K562 (cell line): ENCODE results near the gene CSNK1A1. TPM values are rescaled to one million over a fixed set of nuclear protein-coding genes. Genes with fewer than 3 reads are reported as not detected.
A peak's percentile ranks its signal among the peaks of the same experiment; 100 is the strongest.

ENCODE experiments used
- ATAC-seq: fragments of 200-7000 bp; cut with Tn5 transposase; 3 replicates; pipeline ENCODE4 v1.9.1; 2020; ENCODE audit warnings: moderate library complexity
- BruUV-seq: library from RNA; stranded (reverse); fragments of 400-500 nt; replicated peaks from 2 replicates; lab custom pipeline; 2021; lab: Mats Ljungman, UMichigan
- CTCF ChIA-PET: fragments of 300-600 bp; formaldehyde crosslinking; extraction: SDS; loops from one replicate; lab custom pipeline; 2021; ENCODE audit warnings: low intra/inter-chr PET ratio; lab: Yijun Ruan, JAX
- POLR2A ChIA-PET: fragments of 300-600, 350-650 bp; sonication (Branson Sonifier 250); formaldehyde crosslinking; extraction: SDS; loops from one replicate; lab custom pipeline; 2021; ENCODE audit warnings: antibody characterized with exemption, inconsistent platforms; lab: Yijun Ruan, JAX
- DNase-seq, 4 experiments: peaks; one replicate each; pipeline versions ENCODE4 v3.0.0 to v3.0.0-alpha.2; 2011 to 2018; ENCODE audit warnings: low spot score in 3 of 4, mixed read lengths in 3 of 4; ENCODE audit errors: extremely low read depth in 1 of 4
- FAIRE-seq: peaks from 2 replicates; lab custom pipeline; 2011; peaks lifted over from hg19 to GRCh38; lab: Jason Lieb, UNC
- H2AFZ ChIP-seq: 2 replicates; pipeline ENCODE4 v1.6.0; 2011; ENCODE audit warnings: low read depth, low read length, control low read depth, inconsistent platforms
- H3K27ac ChIP-seq: fragments of 200-600 bp; 3 replicates; pipeline ENCODE4 v1.8.0; 2011; ENCODE audit warnings: low read depth, mild to moderate bottlenecking, control low read depth, inconsistent platforms, low read length, moderate library complexity, mixed read lengths; ENCODE audit errors: extremely low read depth
- H3K27me3 ChIP-seq, 2 experiments: fragments of 300-600 bp in 1 of 2; 2 replicates in 1 of 2; 3 replicates in 1 of 2; pipeline versions ENCODE4 v1.6.0 to v1.8.0; 2011; ENCODE audit warnings: inconsistent platforms in 2 of 2, low read length in 2 of 2, mild to moderate bottlenecking in 1 of 2, mixed read lengths in 1 of 2, moderate library complexity in 1 of 2; ENCODE audit not compliant: control insufficient read depth in 2 of 2, insufficient read depth in 2 of 2
- H3K36me3 ChIP-seq: fragments of 300-600 bp; 3 replicates; pipeline ENCODE4 v1.8.0; 2011; ENCODE audit warnings: mild to moderate bottlenecking, low read length, inconsistent platforms; ENCODE audit not compliant: control insufficient read depth, insufficient read depth
- H3K4me1 ChIP-seq, 2 experiments: fragments of 200-600 bp in 1 of 2; replicated peaks in 1 of 2; 2 replicates in 1 of 2; 3 replicates in 1 of 2; pipeline versions ENCODE4 v1.5.1 to v1.8.0; 2011; ENCODE audit warnings: inconsistent platforms in 2 of 2, low read length in 2 of 2, mild to moderate bottlenecking in 1 of 2, mixed read lengths in 1 of 2, moderate library complexity in 1 of 2; ENCODE audit not compliant: control insufficient read depth in 2 of 2, insufficient read depth in 2 of 2
- H3K4me2 ChIP-seq: 2 replicates; pipeline ENCODE4 v1.6.1; 2011; ENCODE audit warnings: low read length, control low read depth, inconsistent platforms, mixed read lengths; ENCODE audit not compliant: insufficient read depth
- H3K4me3 ChIP-seq: fragments of 200-600 bp; sonication (generic), shearing (Covaris generic); 2 replicates; pipeline ENCODE4 v1.5.1; 2016; ENCODE audit warnings: control low read depth, inconsistent platforms
- H3K79me2 ChIP-seq: fragments of 200-600 bp; 3 replicates; pipeline ENCODE4 v1.8.0; 2011; ENCODE audit warnings: low read length, inconsistent platforms; ENCODE audit not compliant: control insufficient read depth, insufficient read depth
- H3K9ac ChIP-seq, 2 experiments: 2 replicates each; pipeline versions ENCODE4 v1.6.0 to v1.6.1; 2011; ENCODE audit warnings: low read depth in 2 of 2, low read length in 2 of 2, control low read depth in 1 of 2, inconsistent platforms in 1 of 2, mild to moderate bottlenecking in 1 of 2, mixed read lengths in 1 of 2; ENCODE audit not compliant: insufficient read depth in 1 of 2
- H3K9me1 ChIP-seq: one replicate; pipeline ENCODE4 v1.6.0; 2011; ENCODE audit warnings: inconsistent platforms, mild to moderate bottlenecking, low read length, moderate library complexity; ENCODE audit not compliant: control insufficient read depth, insufficient read depth
- H3K9me3 ChIP-seq: replicated peaks from 2 replicates; pipeline ENCODE4 v1.5.1; 2011; ENCODE audit warnings: low read depth, low read length, inconsistent platforms; ENCODE audit not compliant: control insufficient read depth, insufficient read depth
- H4K20me1 ChIP-seq: replicated peaks from 2 replicates; pipeline ENCODE4 v1.6.1; 2011; ENCODE audit warnings: low read length, inconsistent platforms, mixed read lengths; ENCODE audit not compliant: control insufficient read depth, insufficient read depth
- ETS2 ChIP-seq: IDR thresholded peaks from 2 replicates; pipeline ENCODE4 v1.6.1; 2016; ENCODE audit warnings: borderline replicate concordance, missing genetic modification characterization, mild to moderate bottlenecking, moderate library complexity, missing compliant biosample characterization; ENCODE audit not compliant: poor library complexity, severe bottlenecking
- GTF2A2 ChIP-seq: IDR thresholded peaks from 2 replicates; pipeline ENCODE4 v1.6.1; 2016; ENCODE audit warnings: mild to moderate bottlenecking, missing genetic modification characterization, missing compliant biosample characterization
- MCM7 ChIP-seq, 2 experiments: fragments of 450-650 bp; IDR thresholded peaks; 2 replicates each; pipeline ENCODE4 v1.6.1; 2016 to 2018
- NR3C1 ChIP-seq: sonication (generic); formaldehyde crosslinking; IDR thresholded peaks from 2 replicates; pipeline ENCODE4 v1.8.1; 2022; ENCODE audit warnings: missing genetic modification reagents
- NRF1 ChIP-seq, 2 experiments: fragments of 450-650 bp; IDR thresholded peaks in 1 of 2; conservative IDR thresholded peaks in 1 of 2; 2 replicates each; pipeline ENCODE4 v1.6.1; 2014; ENCODE audit warnings: mild to moderate bottlenecking in 2 of 2
- PTTG1 ChIP-seq: fragments of 450-650 bp; IDR thresholded peaks from 2 replicates; pipeline ENCODE4 v1.6.1; 2016; ENCODE audit warnings: low read depth, mild to moderate bottlenecking, missing genetic modification characterization, missing compliant biosample characterization
- ZBED1 ChIP-seq: IDR thresholded peaks from 2 replicates; pipeline ENCODE4 v1.6.1; 2014
- ZNF217 ChIP-seq: sonication (generic); formaldehyde crosslinking; IDR thresholded peaks from 2 replicates; pipeline ENCODE4 v1.8.0; 2022; ENCODE audit warnings: mild to moderate bottlenecking, missing genetic modification reagents
- ZNF717 ChIP-seq: fragments of 250-450 bp; sonication (Bioruptor Pico); IDR thresholded peaks from 2 replicates; pipeline ENCODE4 v1.5.0; 2021
- WGBS: fragments of 100-300 bp; shearing (Covaris generic); methylation state at CpG from one replicate; pipeline ENCODE4 v1.1.6; 2016; ENCODE audit warnings: low coverage, mixed read lengths; ENCODE audit not compliant: insufficient coverage; ENCODE audit errors: missing lambda C conversion rate; 5-methylcytosine and 5-hydroxymethylcytosine counted together
- in situ Hi-C: fragments of 300-500 bp; cut with MboI; formaldehyde crosslinking; loops from 4 replicates; pipeline ENCODE4 v1.15.0; 2018; ENCODE audit warnings: inconsistent platforms, mixed read lengths
- intact Hi-C: fragments of 100-400 bp; cut with micrococcal nuclease; formaldehyde crosslinking; loops from 2 replicates; pipeline ENCODE4 v1.14.2; 2022
- polyA plus RNA-seq, 8 experiments: library from polyadenylated mRNA; depleted of rRNA in 4 of 8; stranded (reverse) in 5 of 8; unstranded in 3 of 8; fragments of >200 nt; fragmentation: Nextera tagmentation in 2 of 8; fragmentation: Illumina TruSeq in 1 of 8; extraction: Ambion mirVana in 2 of 8; extraction: Trizol in 1 of 8; gene quantifications; 2 replicates each; pipeline versions ENCODE4 v1.2.1 to v1.2.3, GENCODE V29; 2011 to 2014; ENCODE audit warnings: inconsistent platforms in 1 of 8, missing spikeins in 1 of 8
- total RNA-seq, 7 experiments: library from RNA; depleted of rRNA in 6 of 7; stranded (reverse); fragments of >200 nt in 6 of 7; fragmentation: Illumina TruSeq in 2 of 7; extraction: Trizol in 2 of 7; gene quantifications; 2 replicates each; pipeline versions ENCODE4 v1.2.1 to v1.2.3, GENCODE V29; 2011 to 2021; ENCODE audit warnings: low replicate concordance in 1 of 7
- TF ChIP-seq, protein P1 (sequence below): fragments of 250-450 bp; sonication (Bioruptor Pico); IDR thresholded peaks from 2 replicates; pipeline ENCODE4 v1.4.0; 2020; ENCODE audit warnings: mild to moderate bottlenecking, moderate library complexity
- TF ChIP-seq, protein P2 (sequence below), 2 experiments: fragments of 150-350 bp in 1 of 2; IDR thresholded peaks; 2 replicates each; pipeline ENCODE4 v1.6.1; 2012 to 2016; ENCODE audit warnings: low read depth in 2 of 2, low read length in 2 of 2, mild to moderate bottlenecking in 1 of 2, moderate library complexity in 1 of 2
- TF ChIP-seq, protein P3 (sequence below): fragments of 450-650 bp; IDR thresholded peaks from 2 replicates; pipeline ENCODE4 v1.6.1; 2016; ENCODE audit warnings: missing biosample characterization, missing genetic modification characterization
- TF ChIP-seq, protein P4 (sequence below): fragments of 450-650 bp; formaldehyde crosslinking; IDR thresholded peaks from 2 replicates; pipeline ENCODE4 v1.4.0; 2020; ENCODE audit warnings: mild to moderate bottlenecking, moderate library complexity

Gene CSNK1A1
- total and polyA plus RNA-seq, 9 of the 15 experiments (the other 6 are each of a cell fraction or from before 2014, with no cell fraction given), result 49.1 to 196 (median 154) TPM

DNA sequence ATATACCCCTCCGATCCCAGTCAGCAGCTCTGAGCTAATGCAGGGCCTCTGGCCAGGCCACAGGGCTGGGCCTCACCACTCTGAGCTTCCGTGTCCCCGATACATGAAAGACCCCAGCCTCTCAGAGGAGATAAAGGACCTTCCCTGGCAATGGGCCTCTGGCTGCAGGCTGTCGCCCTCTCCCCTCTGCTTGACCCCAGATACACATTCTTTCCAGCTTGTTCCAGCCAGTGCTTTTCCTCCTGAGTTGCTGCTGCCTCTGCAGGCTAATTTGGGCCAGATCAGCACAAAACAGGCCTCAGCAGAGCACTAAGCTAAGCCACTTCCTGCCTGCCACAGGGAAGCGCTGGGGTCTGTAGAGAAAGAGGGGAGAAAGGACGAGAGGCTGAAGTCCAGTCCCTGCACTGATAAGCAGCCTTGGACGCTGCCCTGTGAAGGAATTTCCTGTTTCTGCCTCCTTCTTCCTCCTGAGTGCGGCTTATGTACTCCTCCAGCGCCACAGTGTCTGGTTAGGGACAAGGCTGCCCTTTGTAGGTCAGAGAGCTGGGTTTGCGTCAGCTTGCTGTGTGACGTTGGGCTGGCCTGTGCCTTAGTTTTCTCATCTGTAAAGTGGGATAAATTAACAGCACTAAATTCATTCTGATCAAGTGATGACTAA, 99.1 kb downstream of the CSNK1A1 start (continued):
- TF ChIP-seq ETS2 (no peak), ZNF217 (no peak), NRF1 (conservative IDR thresholded peaks at IDR 0.05 in 1 of 2, IDR thresholded peaks at IDR 0.05 in 1 of 2) (peak; percentile 40 to 51), NR3C1 (CRISPR knock-in tag) (no peak)
- TF ChIP-seq, protein P1, sequence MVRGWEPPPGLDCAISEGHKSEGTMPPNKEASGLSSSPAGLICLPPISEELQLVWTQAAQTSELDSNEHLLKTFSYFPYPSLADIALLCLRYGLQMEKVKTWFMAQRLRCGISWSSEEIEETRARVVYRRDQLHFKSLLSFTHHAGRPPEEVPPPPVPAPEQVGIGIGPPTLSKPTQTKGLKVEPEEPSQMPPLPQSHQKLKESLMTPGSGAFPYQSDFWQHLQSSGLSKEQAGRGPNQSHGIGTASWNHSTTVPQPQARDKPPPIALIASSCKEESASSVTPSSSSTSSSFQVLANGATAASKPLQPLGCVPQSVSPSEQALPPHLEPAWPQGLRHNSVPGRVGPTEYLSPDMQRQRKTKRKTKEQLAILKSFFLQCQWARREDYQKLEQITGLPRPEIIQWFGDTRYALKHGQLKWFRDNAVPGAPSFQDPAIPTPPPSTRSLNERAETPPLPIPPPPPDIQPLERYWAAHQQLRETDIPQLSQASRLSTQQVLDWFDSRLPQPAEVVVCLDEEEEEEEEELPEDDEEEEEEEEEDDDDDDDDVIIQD (CRISPR knock-in tag), result no peak
- TF ChIP-seq, all 486 proteins: peak for 152

DNA sequence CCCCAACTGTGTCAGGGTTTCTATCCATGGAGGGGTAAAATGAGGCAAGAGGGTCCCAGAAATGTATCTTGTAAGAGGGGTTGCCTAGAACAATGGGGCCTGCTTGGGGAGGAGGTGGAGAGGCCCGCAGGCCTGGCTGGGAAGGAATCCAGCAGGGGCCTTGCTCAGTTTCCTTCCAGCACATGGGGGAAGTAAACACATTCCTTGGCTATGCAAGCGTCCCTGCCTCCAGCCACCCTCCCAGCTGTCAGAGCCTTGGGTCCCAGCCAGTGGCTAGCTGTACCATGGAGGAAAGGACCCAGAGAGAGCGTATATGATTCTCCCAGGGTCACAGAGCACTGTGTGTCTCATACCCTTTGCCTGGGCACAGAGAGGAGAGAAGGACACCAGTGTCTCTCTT, 101.0 kb downstream of the CSNK1A1 start:
- H4K20me1 ChIP-seq, result no peaks in the 10 kb centered on the region
- POLR2A ChIA-PET, result interaction anchor here (0.7 kb wide), 2 partner anchors 84 to 116 kb away, joined by 3 to 4 read pairs; no protein-coding TSS in a partner anchor
- DNase-seq, result no peak
- H3K27me3 ChIP-seq, result no peaks in the 10 kb centered on the region
- no peaks in the 10 kb centered on the region for H3K9me1 ChIP-seq
- ATAC-seq, result no peak
- H2AFZ ChIP-seq, result peak overlapping the region; percentile 69
- no peak overlapping the region; a peak in 1 of 4 replicates for H3K9ac ChIP-seq
- intact Hi-C loops, result loop anchor here (10.0 kb wide), 1 partner anchor 355 kb away; no protein-coding TSS in a partner anchor
- H3K27ac ChIP-seq, result 0 out of 3 replicates have a peak overlapping the region, but pooled peaks have one; percentile 15
- FAIRE-seq, result no peak
- WGBS, result 56% methylated on average over 2 of the region's 3 CpGs
- CTCF ChIA-PET, result interaction anchor here (1.6 to 2.6 kb wide), 2 partner anchors 115 to 169 kb away, joined by 10 to 14 read pairs; no protein-coding TSS in a partner anchor
- in situ Hi-C loops, result no loop called here
- H3K79me2 ChIP-seq, result no peaks in the 10 kb centered on the region
- H3K4me1 ChIP-seq, result peaks cover 53 to 61% of the 10 kb centered on the region in 2 experiments
- H3K4me2 ChIP-seq, result no peak overlapping the region
- no peaks in the 10 kb centered on the region for H3K9me3 ChIP-seq
- no TSS peak for BruUV-seq
- H3K36me3 ChIP-seq, result no peaks in the 10 kb centered on the region
- H3K4me3 ChIP-seq, result no peak overlapping the region
- TF ChIP-seq PTTG1 (tag) (no peak), GTF2A2 (no peak), MCM7 (IDR thresholded peaks at IDR 0.05) (no peak), ZBED1 (no peak), ZNF717 (CRISPR knock-in tag) (no peak)
- TF ChIP-seq, protein P2, sequence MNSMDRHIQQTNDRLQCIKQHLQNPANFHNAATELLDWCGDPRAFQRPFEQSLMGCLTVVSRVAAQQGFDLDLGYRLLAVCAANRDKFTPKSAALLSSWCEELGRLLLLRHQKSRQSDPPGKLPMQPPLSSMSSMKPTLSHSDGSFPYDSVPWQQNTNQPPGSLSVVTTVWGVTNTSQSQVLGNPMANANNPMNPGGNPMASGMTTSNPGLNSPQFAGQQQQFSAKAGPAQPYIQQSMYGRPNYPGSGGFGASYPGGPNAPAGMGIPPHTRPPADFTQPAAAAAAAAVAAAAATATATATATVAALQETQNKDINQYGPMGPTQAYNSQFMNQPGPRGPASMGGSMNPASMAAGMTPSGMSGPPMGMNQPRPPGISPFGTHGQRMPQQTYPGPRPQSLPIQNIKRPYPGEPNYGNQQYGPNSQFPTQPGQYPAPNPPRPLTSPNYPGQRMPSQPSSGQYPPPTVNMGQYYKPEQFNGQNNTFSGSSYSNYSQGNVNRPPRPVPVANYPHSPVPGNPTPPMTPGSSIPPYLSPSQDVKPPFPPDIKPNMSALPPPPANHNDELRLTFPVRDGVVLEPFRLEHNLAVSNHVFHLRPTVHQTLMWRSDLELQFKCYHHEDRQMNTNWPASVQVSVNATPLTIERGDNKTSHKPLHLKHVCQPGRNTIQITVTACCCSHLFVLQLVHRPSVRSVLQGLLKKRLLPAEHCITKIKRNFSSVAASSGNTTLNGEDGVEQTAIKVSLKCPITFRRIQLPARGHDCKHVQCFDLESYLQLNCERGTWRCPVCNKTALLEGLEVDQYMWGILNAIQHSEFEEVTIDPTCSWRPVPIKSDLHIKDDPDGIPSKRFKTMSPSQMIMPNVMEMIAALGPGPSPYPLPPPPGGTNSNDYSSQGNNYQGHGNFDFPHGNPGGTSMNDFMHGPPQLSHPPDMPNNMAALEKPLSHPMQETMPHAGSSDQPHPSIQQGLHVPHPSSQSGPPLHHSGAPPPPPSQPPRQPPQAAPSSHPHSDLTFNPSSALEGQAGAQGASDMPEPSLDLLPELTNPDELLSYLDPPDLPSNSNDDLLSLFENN (IDR thresholded peaks at IDR 0.05; ENCODE audit: low read depth in 2 of 2, low read length in 2 of 2), result no peak
- TF ChIP-seq, protein P3, sequence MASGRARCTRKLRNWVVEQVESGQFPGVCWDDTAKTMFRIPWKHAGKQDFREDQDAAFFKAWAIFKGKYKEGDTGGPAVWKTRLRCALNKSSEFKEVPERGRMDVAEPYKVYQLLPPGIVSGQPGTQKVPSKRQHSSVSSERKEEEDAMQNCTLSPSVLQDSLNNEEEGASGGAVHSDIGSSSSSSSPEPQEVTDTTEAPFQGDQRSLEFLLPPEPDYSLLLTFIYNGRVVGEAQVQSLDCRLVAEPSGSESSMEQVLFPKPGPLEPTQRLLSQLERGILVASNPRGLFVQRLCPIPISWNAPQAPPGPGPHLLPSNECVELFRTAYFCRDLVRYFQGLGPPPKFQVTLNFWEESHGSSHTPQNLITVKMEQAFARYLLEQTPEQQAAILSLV, result no peak
- TF ChIP-seq, protein P4, sequence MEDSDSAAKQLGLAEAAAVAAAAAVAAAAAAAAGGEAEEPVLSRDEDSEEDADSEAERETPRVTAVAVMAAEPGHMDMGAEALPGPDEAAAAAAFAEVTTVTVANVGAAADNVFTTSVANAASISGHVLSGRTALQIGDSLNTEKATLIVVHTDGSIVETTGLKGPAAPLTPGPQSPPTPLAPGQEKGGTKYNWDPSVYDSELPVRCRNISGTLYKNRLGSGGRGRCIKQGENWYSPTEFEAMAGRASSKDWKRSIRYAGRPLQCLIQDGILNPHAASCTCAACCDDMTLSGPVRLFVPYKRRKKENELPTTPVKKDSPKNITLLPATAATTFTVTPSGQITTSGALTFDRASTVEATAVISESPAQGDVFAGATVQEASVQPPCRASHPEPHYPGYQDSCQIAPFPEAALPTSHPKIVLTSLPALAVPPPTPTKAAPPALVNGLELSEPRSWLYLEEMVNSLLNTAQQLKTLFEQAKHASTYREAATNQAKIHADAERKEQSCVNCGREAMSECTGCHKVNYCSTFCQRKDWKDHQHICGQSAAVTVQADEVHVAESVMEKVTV, result no peak
